ENCODE results near the gene INAFM1.

Gene INAFM1

DNA sequence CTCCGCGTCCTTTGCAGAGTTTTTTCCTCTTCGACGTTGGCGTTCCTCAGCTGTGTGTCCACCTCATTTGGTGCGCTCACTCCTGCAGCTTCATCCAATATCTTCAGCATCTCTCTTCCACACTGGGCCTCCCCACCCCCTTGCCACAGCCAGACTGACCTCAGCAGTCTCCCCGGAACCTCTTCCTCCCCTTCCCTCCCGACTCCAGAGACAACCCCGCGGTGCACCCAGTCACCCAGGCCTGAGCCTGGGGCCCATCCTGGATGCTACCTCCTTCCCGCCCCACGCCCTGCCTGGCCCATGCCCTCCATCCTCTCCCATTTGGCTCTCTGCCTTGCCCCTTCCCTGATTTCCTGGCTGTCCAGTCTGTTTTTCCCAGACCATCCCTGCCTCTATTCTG lies 49.2 kb downstream of the INAFM1 start:
- H3K4me3 ChIP-seq (ENCODE audit: low read length) = no peak overlapping the region
- TF ChIP-seq, protein P1, sequence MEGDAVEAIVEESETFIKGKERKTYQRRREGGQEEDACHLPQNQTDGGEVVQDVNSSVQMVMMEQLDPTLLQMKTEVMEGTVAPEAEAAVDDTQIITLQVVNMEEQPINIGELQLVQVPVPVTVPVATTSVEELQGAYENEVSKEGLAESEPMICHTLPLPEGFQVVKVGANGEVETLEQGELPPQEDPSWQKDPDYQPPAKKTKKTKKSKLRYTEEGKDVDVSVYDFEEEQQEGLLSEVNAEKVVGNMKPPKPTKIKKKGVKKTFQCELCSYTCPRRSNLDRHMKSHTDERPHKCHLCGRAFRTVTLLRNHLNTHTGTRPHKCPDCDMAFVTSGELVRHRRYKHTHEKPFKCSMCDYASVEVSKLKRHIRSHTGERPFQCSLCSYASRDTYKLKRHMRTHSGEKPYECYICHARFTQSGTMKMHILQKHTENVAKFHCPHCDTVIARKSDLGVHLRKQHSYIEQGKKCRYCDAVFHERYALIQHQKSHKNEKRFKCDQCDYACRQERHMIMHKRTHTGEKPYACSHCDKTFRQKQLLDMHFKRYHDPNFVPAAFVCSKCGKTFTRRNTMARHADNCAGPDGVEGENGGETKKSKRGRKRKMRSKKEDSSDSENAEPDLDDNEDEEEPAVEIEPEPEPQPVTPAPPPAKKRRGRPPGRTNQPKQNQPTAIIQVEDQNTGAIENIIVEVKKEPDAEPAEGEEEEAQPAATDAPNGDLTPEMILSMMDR (conservative IDR thresholded peaks at IDR 0.05; ENCODE audit: low read depth, low read length) = no peak
- no peak for DNase-seq (ENCODE audit: low read depth)

DNA sequence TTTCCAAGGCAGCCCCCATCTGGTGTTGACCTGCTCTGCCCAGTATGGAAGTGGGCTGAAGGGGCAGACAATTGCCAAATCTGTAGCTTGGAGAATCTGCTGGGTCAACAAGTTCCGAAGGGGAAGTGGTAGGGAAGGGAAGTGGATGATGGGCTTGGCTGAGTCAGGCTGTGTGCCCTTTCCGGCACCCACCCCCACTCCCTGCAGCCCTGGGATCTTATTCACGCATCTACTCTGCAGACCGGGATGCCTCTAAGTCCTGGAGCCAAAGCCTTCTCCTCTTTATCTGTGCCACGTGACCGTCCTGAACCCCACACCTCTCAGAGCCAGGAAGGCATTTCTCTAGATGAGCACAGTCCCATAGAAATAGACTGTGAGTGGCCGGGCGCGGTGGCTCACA lies 49.8 kb downstream of the INAFM1 start:
- TF ChIP-seq, protein P1 (conservative IDR thresholded peaks at IDR 0.05; ENCODE audit: low read depth, low read length) = no peak
- DNase-seq (ENCODE audit: low read depth) = no peak
- no peak overlapping the region for H3K4me3 ChIP-seq (ENCODE audit: low read length)

All from retinal pigment epithelial cell (primary cell).